ENCODE results near the gene ANKHD1. TPM values are rescaled to one million over a fixed set of nuclear protein-coding genes. Genes with fewer than 3 reads are reported as not detected.

ANKHD1 gene
- total RNA-seq, 4 donors from 2014 or later: 148 to 362 (median 168) TPM

GRCh38 chr5:140391312-140391711 lies 10.3 kb upstream of the ANKHD1 start:
- TF ChIP-seq POLR2A (IDR thresholded peaks at IDR 0.05): no peak
- no peak for TF ChIP-seq EP300 (IDR thresholded peaks at IDR 0.05)
- TF ChIP-seq CTCF (IDR thresholded peaks at IDR 0.05): no peak
- no peak for TF ChIP-seq POLR2AphosphoS5 (IDR thresholded peaks at IDR 0.05)
- Histone ChIP-seq H3K27ac (no peak overlapping the region), H3K4me3 (no peak overlapping the region), H3K4me1 (peaks cover 3% of the 10 kb centered on the region), H3K9me3 (no peaks in the 10 kb centered on the region), H3K36me3 (no peaks in the 10 kb centered on the region), H3K27me3 (no peaks in the 10 kb centered on the region)
- WGBS: 50% methylated on average over 1 of the region's 1 CpG
- DNase-seq (ENCODE audit: low spot score in 2 of 2): no peak

- no peak for DNase-seq (ENCODE audit: low spot score in 2 of 2)
- Histone ChIP-seq H3K4me3 (no peak overlapping the region), H3K9me3 (no peaks in the 10 kb centered on the region), H3K27ac (no peak overlapping the region), H3K4me1 (peaks cover 3% of the 10 kb centered on the region), H3K36me3 (no peaks in the 10 kb centered on the region), H3K27me3 (no peaks in the 10 kb centered on the region)
- TF ChIP-seq POLR2AphosphoS5 (IDR thresholded peaks at IDR 0.05): no peak
- no peak for TF ChIP-seq POLR2A (IDR thresholded peaks at IDR 0.05)
- TF ChIP-seq CTCF (IDR thresholded peaks at IDR 0.05): no peak
- no peak for TF ChIP-seq EP300 (IDR thresholded peaks at IDR 0.05)
- WGBS: 77% methylated on average over 1 of the region's 1 CpG
Observed at GRCh38 chr5:140391732-140392131, 9.9 kb upstream of the ANKHD1 start.

- no peaks in the 10 kb centered on the region for H3K9me3 ChIP-seq
- 96% methylated on average over 2 of the region's 2 CpGs for WGBS
- no peaks in the 10 kb centered on the region for H3K27me3 ChIP-seq
- DNase-seq (ENCODE audit: low spot score in 2 of 2): no peak
- H3K4me1 ChIP-seq: peaks cover 13% of the 10 kb centered on the region
- H3K4me3 ChIP-seq: no peak overlapping the region
- TF ChIP-seq POLR2AphosphoS5 (IDR thresholded peaks at IDR 0.05): no peak
- TF ChIP-seq EP300 (IDR thresholded peaks at IDR 0.05): no peak
- TF ChIP-seq CTCF (IDR thresholded peaks at IDR 0.05): no peak
- no peak for TF ChIP-seq POLR2A (IDR thresholded peaks at IDR 0.05)
- no peaks in the 10 kb centered on the region for H3K36me3 ChIP-seq
- no peak overlapping the region for H3K27ac ChIP-seq
Observed at GRCh38 chr5:140393738-140394137, 7.9 kb upstream of the ANKHD1 start.

DNA sequence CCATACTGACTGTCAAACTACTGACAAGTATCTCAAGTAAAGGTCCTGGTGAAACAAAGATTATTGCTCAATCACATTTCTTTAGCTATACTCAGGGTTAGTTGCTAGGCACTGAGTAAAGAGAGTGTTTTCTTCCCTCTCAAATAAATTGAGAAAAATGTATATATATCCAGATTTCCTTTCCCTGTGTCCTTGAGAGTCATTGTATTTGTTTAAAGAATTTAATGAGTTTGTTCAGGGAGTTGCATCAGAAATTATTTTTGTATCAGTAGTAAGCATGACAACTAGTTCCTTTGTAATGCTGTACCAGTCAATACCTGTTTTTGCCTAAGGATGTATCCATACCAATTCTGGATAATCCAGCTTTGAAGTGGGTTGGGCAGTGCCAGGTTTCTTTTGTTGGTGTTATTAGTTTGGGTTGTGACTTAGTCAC lies 3.2 kb upstream of the ANKHD1 start:
- DNase-seq (ENCODE audit: low spot score in 2 of 2): no peak
- Histone ChIP-seq H3K4me3 (no peak overlapping the region), H3K36me3 (no peaks in the 10 kb centered on the region), H3K27me3 (no peaks in the 10 kb centered on the region), H3K9me3 (no peaks in the 10 kb centered on the region), H3K27ac (peak overlapping the region; percentile 99), H3K4me1 (peaks cover 33% of the 10 kb centered on the region)
- TF ChIP-seq CTCF (IDR thresholded peaks at IDR 0.05) (no peak), EP300 (IDR thresholded peaks at IDR 0.05) (no peak), POLR2AphosphoS5 (IDR thresholded peaks at IDR 0.05) (no peak), POLR2A (IDR thresholded peaks at IDR 0.05) (no peak)

DNA sequence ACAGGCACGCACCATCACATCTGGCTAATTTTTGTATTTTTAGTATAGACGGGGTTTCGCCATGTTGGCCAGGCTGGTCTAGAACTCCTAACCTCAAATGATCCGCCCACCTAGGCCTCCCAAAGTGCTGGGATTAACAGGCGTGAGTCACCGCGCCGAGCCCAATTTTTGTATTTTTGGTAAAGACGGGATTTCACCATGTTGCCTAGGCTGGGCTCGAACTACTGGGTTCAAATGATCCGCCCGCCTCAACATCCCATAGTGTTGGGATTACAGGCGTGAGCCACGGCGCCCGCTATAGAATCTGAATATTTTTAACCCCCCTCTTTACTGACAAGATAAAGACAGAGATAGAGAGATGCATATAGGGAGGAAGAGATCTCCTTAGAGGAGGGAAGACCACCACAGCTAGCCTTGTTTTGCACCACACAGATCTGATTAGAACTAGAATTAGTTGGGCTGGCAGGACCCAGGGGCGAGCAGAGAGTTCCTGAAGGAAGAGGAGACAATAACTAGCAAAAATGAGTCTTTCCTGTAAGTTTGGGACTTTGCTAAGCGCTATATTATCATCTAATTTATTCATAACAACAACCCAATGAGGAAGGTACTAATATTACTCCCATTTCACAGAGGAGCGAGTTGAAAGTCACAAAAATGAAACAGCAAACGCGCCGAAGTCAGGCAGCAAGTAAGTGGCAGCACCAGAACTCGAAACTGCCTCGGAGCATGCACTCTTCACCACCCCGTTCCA lies 1.5 kb upstream of the ANKHD1 start:
- no peak for DNase-seq (ENCODE audit: low spot score in 2 of 2)
- Histone ChIP-seq H3K9me3 (no peaks in the 10 kb centered on the region), H3K36me3 (no peaks in the 10 kb centered on the region), H3K4me1 (peaks cover 50% of the 10 kb centered on the region), H3K27me3 (no peaks in the 10 kb centered on the region), H3K4me3 (peak overlapping the region; percentile 99), H3K27ac (peak overlapping the region; percentile 99)
- WGBS: 42% methylated on average over 25 of the region's 25 CpGs
- TF ChIP-seq CTCF (IDR thresholded peaks at IDR 0.05) (no peak), POLR2AphosphoS5 (IDR thresholded peaks at IDR 0.05) (peak in 1 of 3 donors; percentile 7), EP300 (IDR thresholded peaks at IDR 0.05) (no peak)
